Lower leg skin (tissue), 3 donors: Measurements from ENCODE around the gene FAM131C.

Experiments used
- CTCF ChIP-seq, 3 donors: fragments of 450-650 bp; IDR thresholded peaks; one replicate each; pipeline ENCODE4 v1.5.1; 2016; ENCODE audit warnings: antibody characterized with exemption in 3 of 3, mild to moderate bottlenecking in 3 of 3, moderate library complexity in 2 of 3
- POLR2A ChIP-seq, 2 donors: fragments of 450-650 bp; IDR thresholded peaks; one replicate each; pipeline ENCODE4 v1.6.1; 2016 to 2017; ENCODE audit warnings: antibody characterized with exemption in 2 of 2, mild to moderate bottlenecking in 1 of 2, moderate library complexity in 1 of 2

GRCh38 chr1:16063226-16063829 is 10.1 kb downstream of the FAM131C start:
- no peak for TF ChIP-seq CTCF (IDR thresholded peaks at IDR 0.05)
- no peak for TF ChIP-seq POLR2A (IDR thresholded peaks at IDR 0.05)
